Breast epithelium (tissue), 4 donors: ENCODE results near the gene CCDC6. TPM values are rescaled to one million over a fixed set of nuclear protein-coding genes. Genes with fewer than 3 reads are reported as not detected.

Source experiments
- DNase-seq, 2 donors: peaks; one replicate each; pipeline ENCODE4 v3.0.0-alpha.2; 2019; ENCODE audit warnings: low spot score in 2 of 2
- H3K27ac ChIP-seq, 2 donors: fragments of 200-600 bp; sonication (generic) in 1 of 2; one replicate each; pipeline ENCODE4 v1.5.1; 2016 to 2019; ENCODE audit warnings: mild to moderate bottlenecking in 1 of 2
- H3K27me3 ChIP-seq, 2 donors: fragments of 200-600 bp; sonication (generic) in 1 of 2; one replicate each; pipeline versions ENCODE4 v1.5.1 to v1.6.0; 2017 to 2019; ENCODE audit warnings: control low read depth in 1 of 2, mild to moderate bottlenecking in 1 of 2
- H3K36me3 ChIP-seq: fragments of 200-600 bp; one replicate; pipeline ENCODE4 v1.5.1; 2019
- H3K4me1 ChIP-seq, 2 donors: fragments of 200-600 bp; sonication (generic); one replicate each; pipeline ENCODE4 v1.5.1; 2016 to 2019; ENCODE audit warnings: control low read depth in 1 of 2
- H3K4me3 ChIP-seq, 3 donors: fragments of 200-600 bp; sonication (generic); 1 replicate in 2 of 3; 2 replicates in 1 of 3; pipeline ENCODE4 v1.5.1; 2016 to 2019; ENCODE audit warnings: mild to moderate bottlenecking in 3 of 3, moderate library complexity in 2 of 3
- H3K9me3 ChIP-seq, 2 donors: fragments of 200-600 bp; sonication (generic) in 1 of 2; one replicate each; pipeline ENCODE4 v1.5.1; 2016 to 2019; ENCODE audit warnings: control low read depth in 1 of 2
- CTCF ChIP-seq, 3 donors: fragments of 450-650 bp; IDR thresholded peaks; one replicate each; pipeline ENCODE4 v1.5.1; 2016 to 2017; ENCODE audit warnings: antibody characterized with exemption in 3 of 3, mild to moderate bottlenecking in 3 of 3, moderate library complexity in 3 of 3
- POLR2A ChIP-seq: fragments of 450-650 bp; IDR thresholded peaks from one replicate; pipeline ENCODE4 v1.6.1; 2016; ENCODE audit warnings: antibody characterized with exemption, mild to moderate bottlenecking, moderate library complexity
- POLR2AphosphoS5 ChIP-seq, 3 donors: sonication (generic); formaldehyde crosslinking; IDR thresholded peaks; one replicate each; pipeline ENCODE4 v1.6.1; 2017; ENCODE audit warnings: antibody characterized with exemption in 3 of 3
- intact Hi-C: fragments of 100-400 bp; cut with DNase I; formaldehyde crosslinking; loops from one replicate; pipeline ENCODE4 v1.15.1; 2023; ENCODE audit warnings: low total_unique reads
- total RNA-seq, 3 donors: library from RNA; depleted of rRNA; stranded (reverse); fragments of >200 nt; gene quantifications; one replicate each; pipeline ENCODE4 v1.1.0, GENCODE V29; 2016

The CCDC6 gene
- total RNA-seq, 3 donors from 2014 or later = 31.4 to 85.6 (median 44.9) TPM

- H3K4me3 ChIP-seq = no peak overlapping the region
- H3K27me3 ChIP-seq = no peaks in the 10 kb centered on the region
- H3K4me1 ChIP-seq = no peaks in the 10 kb centered on the region
- no peaks in the 10 kb centered on the region for H3K36me3 ChIP-seq
- TF ChIP-seq CTCF (IDR thresholded peaks at IDR 0.05) = no peak
- no peak for TF ChIP-seq POLR2A
- TF ChIP-seq POLR2AphosphoS5 (IDR thresholded peaks at IDR 0.05) = no peak
- H3K27ac ChIP-seq = no peak overlapping the region
- no peak for DNase-seq
- intact Hi-C loops = no loop called here
- H3K9me3 ChIP-seq = peaks cover 0 to 11% of the 10 kb centered on the region in 2 donors
Measured at GRCh38 chr10:59781511-59781910, 124.8 kb downstream of the CCDC6 start.

- no peak for DNase-seq
- H3K4me1 ChIP-seq = no peaks in the 10 kb centered on the region
- H3K36me3 ChIP-seq = no peaks in the 10 kb centered on the region
- no peak for TF ChIP-seq CTCF (IDR thresholded peaks at IDR 0.05)
- no peak for TF ChIP-seq POLR2AphosphoS5 (IDR thresholded peaks at IDR 0.05)
- no peak for TF ChIP-seq POLR2A
- no peaks in the 10 kb centered on the region for H3K27me3 ChIP-seq
- no peak overlapping the region for H3K4me3 ChIP-seq
- H3K27ac ChIP-seq = no peak overlapping the region
- H3K9me3 ChIP-seq = peaks cover 0 to 11% of the 10 kb centered on the region in 2 donors
- intact Hi-C loops = no loop called here
Measured at GRCh38 chr10:59779756-59780533, 126.4 kb downstream of the CCDC6 start.

- intact Hi-C loops = no loop called here
- TF ChIP-seq POLR2A = no peak
- TF ChIP-seq CTCF (IDR thresholded peaks at IDR 0.05) = no peak
- TF ChIP-seq POLR2AphosphoS5 (IDR thresholded peaks at IDR 0.05) = no peak
- DNase-seq = no peak
Measured at GRCh38 chr10:59774451-59774850, 131.9 kb downstream of the CCDC6 start.

GRCh38 chr10:59773088-59773487 lies 133.3 kb downstream of the CCDC6 start:
- no peaks in the 10 kb centered on the region for H3K36me3 ChIP-seq
- intact Hi-C loops = no loop called here
- no peaks in the 10 kb centered on the region for H3K4me1 ChIP-seq
- peaks cover 0 to 11% of the 10 kb centered on the region in 2 donors for H3K9me3 ChIP-seq
- no peak overlapping the region for H3K27ac ChIP-seq
- H3K4me3 ChIP-seq = no peak overlapping the region
- no peak for TF ChIP-seq CTCF (IDR thresholded peaks at IDR 0.05)
- TF ChIP-seq POLR2AphosphoS5 (IDR thresholded peaks at IDR 0.05) = no peak
- no peak for TF ChIP-seq POLR2A
- no peaks in the 10 kb centered on the region for H3K27me3 ChIP-seq
- no peak for DNase-seq

More at GRCh38 chr10:59774451-59774850, 131.9 kb downstream of the CCDC6 start:
- no peaks in the 10 kb centered on the region for H3K27me3 ChIP-seq
- H3K36me3 ChIP-seq = no peaks in the 10 kb centered on the region
- H3K27ac ChIP-seq = no peak overlapping the region
- peaks cover 0 to 11% of the 10 kb centered on the region in 2 donors for H3K9me3 ChIP-seq
- no peaks in the 10 kb centered on the region for H3K4me1 ChIP-seq
- H3K4me3 ChIP-seq = no peak overlapping the region

- TF ChIP-seq POLR2AphosphoS5 (IDR thresholded peaks at IDR 0.05) = no peak
- TF ChIP-seq POLR2A = no peak
- no peak for TF ChIP-seq CTCF (IDR thresholded peaks at IDR 0.05)
- no peak overlapping the region for H3K4me3 ChIP-seq
- H3K36me3 ChIP-seq = no peaks in the 10 kb centered on the region
- no peaks in the 10 kb centered on the region for H3K27me3 ChIP-seq
- H3K27ac ChIP-seq = no peak overlapping the region
- DNase-seq = no peak
- no peaks in the 10 kb centered on the region for H3K9me3 ChIP-seq
- H3K4me1 ChIP-seq = no peaks in the 10 kb centered on the region
- intact Hi-C loops = no loop called here
Measured at GRCh38 chr10:59771162-59771807, 135.1 kb downstream of the CCDC6 start.
